GM15510 (cell line): ENCODE measurements around the gene CPEB3.

Source experiments
- POLR2A ChIP-seq: IDR thresholded peaks from 3 replicates; pipeline ENCODE4 v1.6.1; 2011; ENCODE audit warnings: borderline replicate concordance; ENCODE audit not compliant: insufficient read length; ENCODE audit errors: extremely low read depth

CPEB3 gene

DNA sequence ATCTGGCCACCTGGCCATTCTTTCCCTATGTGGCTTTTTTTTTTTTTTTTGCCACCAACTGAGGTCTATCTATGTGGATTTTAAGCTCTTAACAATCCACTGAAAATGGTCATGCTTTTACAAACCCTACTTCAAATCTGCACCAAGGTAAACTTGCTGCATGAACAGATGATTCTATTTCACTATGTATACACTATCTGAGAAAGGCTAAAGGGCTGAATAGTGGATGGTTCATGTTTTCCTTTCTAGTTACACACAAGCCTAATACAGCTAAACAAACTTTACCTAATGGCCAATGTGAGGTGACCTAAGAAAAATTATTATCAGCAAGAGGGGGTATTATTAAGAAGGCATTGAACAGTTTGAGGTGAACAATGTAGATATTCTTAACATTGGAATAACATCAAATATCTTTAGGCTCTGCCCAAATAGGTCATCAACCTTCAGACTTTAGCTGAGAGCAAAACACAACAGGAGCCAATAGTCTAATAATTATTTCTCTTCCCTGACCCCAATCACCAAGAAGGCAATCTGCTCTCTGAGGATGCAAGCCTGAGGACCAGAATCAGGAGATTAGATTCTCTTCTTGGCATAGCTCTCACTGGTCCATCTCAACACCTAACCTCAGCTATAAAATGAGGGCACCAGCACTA, 160.1 kb downstream of the CPEB3 start:
- no peak for TF ChIP-seq POLR2A

GRCh38 chr10:92126100-92126650, 164.7 kb downstream of the CPEB3 start:
- no peak for TF ChIP-seq POLR2A

GRCh38 chr10:92125144-92125543, 165.7 kb downstream of the CPEB3 start:
- no peak for TF ChIP-seq POLR2A

GRCh38 chr10:92124616-92125143, 166.2 kb downstream of the CPEB3 start:
- no peak for TF ChIP-seq POLR2A

- no peak for TF ChIP-seq POLR2A
Observed at GRCh38 chr10:92124020-92124419, 166.9 kb downstream of the CPEB3 start.

DNA sequence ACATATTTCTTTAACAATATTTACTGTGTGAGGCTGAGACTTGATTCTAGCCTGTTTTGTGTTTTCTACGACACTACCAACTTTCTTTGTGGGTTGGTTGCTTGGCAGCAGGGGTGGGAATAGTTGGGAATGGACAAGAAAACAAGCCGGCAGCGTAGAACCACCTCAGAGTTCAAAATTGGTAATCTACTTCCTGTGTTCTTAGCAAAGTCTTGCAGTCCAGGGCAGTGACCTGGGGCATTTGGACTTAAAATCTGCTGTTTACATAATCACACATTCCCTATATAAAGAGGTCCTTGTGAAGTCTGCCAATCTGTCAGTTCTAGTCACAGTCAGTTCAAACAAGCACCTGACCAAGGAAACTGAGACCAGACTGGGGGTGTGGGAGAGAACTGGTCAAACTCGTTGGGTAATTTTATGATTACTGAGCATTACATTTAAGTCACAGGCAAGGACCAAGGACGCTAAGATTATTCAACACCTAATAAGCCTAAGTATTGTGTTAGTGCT, 167.9 kb downstream of the CPEB3 start:
- no peak for TF ChIP-seq POLR2A

GRCh38 chr10:92121686-92122492, 169.0 kb downstream of the CPEB3 start:
- no peak for TF ChIP-seq POLR2A

GRCh38 chr10:92119340-92119739, 171.5 kb downstream of the CPEB3 start:
- TF ChIP-seq POLR2A: no peak

- no peak for TF ChIP-seq POLR2A
Observed at GRCh38 chr10:92113911-92114600, 176.8 kb downstream of the CPEB3 start.

DNA sequence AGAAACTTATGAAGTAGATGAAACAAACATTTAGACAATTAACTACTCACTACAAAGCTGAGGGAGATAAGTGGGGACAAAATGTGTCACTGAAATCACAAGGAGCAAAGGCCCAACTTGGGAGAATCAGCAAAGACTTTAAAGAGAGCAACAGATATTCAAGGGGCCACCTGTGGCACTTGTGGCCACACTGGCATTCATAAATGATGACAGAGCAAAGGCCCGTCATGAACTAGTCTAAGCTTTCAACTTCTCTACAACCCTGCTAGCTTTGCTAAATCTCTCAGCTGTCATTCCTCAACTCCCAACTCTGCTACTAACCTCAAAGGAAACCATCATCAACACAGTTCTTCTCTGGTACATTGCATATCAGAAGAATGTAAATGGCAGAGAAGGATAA, 178.4 kb downstream of the CPEB3 start:
- TF ChIP-seq POLR2A: no peak

DNA sequence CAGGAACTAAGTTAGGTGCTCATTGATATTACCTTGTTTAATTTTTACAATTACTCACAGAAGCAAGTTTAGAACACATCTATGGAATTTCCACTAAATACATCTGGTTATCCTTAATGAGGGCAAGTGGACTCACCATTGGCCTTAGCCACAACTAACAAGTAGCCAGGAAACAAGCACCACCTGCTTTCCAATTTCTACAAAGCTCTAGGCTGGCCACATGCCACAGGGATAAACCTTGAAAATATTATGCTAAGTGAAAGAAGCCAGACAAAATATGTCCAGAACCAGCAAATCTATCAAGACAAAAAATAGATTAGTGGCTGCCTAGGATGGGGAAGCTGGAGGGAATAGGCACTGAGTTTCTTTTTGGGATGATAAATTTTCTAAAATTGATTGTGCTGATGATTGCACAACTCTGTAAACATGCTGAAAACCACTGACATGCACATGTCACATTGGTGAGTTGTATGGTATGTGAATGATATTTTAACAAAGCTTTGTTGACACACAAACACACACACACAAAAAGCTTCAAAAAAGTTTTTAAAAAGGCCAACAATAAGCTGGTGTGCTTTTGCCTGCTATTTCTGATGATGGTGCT, 179.4 kb downstream of the CPEB3 start:
- TF ChIP-seq POLR2A: no peak

DNA sequence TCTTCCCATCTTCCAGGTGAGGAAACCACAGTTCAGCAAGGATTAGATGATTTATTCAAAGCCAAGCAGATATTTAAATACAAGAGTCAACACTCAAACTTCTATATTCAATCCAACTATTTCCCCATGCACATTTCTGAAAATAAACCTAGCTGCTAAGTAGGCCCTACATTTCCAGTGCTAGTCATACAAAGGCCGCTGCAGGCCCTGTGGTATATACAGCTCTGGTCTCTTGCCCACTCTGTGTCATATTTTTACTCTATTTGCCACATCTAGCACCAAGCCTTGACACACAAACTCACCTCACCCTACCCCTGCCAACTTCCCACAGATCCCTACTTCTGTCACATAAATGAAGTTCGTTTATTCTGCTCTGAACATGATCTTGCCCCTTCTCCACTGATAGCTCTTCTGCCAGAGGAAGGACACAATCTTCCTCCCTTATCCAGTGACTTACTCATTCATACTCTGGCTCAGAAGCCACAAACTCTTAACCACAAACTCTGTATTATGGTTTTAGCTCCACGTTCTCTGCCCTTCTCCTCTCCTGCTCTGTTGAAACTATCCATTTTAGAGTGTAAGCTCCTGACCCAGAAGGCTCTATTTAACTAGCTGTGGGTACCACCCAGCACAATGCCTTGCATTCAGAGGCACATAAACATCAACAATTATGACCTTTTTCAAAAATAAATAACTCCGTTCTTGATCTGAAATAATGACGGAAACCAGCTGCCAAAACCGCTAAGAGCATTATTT, 180.7 kb downstream of the CPEB3 start:
- TF ChIP-seq POLR2A: no peak

DNA sequence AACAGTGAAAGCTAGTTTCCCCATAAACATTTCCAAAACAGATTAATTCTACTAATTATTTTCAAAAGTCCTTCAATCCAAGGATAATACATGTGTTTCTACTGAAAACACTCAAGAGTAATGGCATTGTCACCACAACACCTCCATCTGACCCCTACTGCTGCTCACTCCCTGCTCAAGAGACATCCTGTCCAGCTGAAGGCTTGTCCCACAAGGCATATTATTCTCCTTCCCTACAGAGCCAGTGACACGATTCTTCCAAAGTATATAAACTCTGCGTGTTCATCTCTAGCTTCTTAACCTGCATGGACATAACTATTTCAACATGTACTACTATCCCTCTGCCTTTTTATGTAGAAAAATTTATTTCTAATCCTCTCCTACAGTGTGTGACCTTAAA, 182.1 kb downstream of the CPEB3 start:
- no peak for TF ChIP-seq POLR2A

GRCh38 chr10:92108120-92108519, 182.8 kb downstream of the CPEB3 start:
- TF ChIP-seq POLR2A: no peak
